ENCODE data around the gene C1orf232. TPM values are rescaled to one million over a fixed set of nuclear protein-coding genes. Genes with fewer than 3 reads are reported as not detected.

C1orf232 gene
- total RNA-seq, 1 experiment from 2014 or later, result not detected

- H3K4ac ChIP-seq (ENCODE audit: low read depth, low read length), result no peak overlapping the region
Observed at GRCh38 chr1:26215246-26215645, 46.5 kb upstream of the C1orf232 start.

More at GRCh38 chr1:26215246-26215645, 46.5 kb upstream of the C1orf232 start:
- Histone ChIP-seq H4K20me1 (ENCODE audit: control insufficient read depth, insufficient read depth, insufficient read length) (no peaks in the 10 kb centered on the region), H3K79me2 (ENCODE audit: insufficient read depth, low read length) (no peaks in the 10 kb centered on the region), H3K56ac (ENCODE audit: insufficient read length, low read depth, low read length) (no peak overlapping the region), H3K9me3 (ENCODE audit: control insufficient read depth, low read depth, low read length) (no peaks in the 10 kb centered on the region), H3K23ac (ENCODE audit: insufficient read length, low read depth, low read length) (no peak overlapping the region), H2BK120ac (ENCODE audit: low read depth, low read length, poor library complexity, severe bottlenecking) (no peak overlapping the region), H2BK12ac (ENCODE audit: insufficient read length, low read depth, low read length) (no peak overlapping the region), H3K27me3 (ENCODE audit: insufficient read depth, low read length) (no peaks in the 10 kb centered on the region), H3K79me1 (ENCODE audit: insufficient read depth, low read depth, low read length, poor library complexity, severe bottlenecking) (no peaks in the 10 kb centered on the region), H2AK5ac (ENCODE audit: insufficient read length, low read length) (no peak overlapping the region), H3K14ac (ENCODE audit: insufficient read depth, low read length) (no peak overlapping the region), H2AFZ (ENCODE audit: low read length) (no peak overlapping the region), H3K27ac (ENCODE audit: insufficient read length, low read depth, low read length) (no peak overlapping the region), H3K23me2 (ENCODE audit: insufficient read length, low read depth, low read length, poor library complexity, severe bottlenecking) (no peaks in the 10 kb centered on the region), H2BK15ac (ENCODE audit: low read depth, low read length) (no peak overlapping the region), H4K91ac (ENCODE audit: insufficient read length, low read depth, low read length) (no peak overlapping the region), H3K4me2 (ENCODE audit: insufficient read depth, insufficient read length, low read length) (no peak overlapping the region), H2BK20ac (ENCODE audit: low read depth, low read length, poor library complexity, severe bottlenecking) (no peak overlapping the region), H2BK5ac (ENCODE audit: insufficient read length, low read length) (no peak overlapping the region), H3K18ac (ENCODE audit: insufficient read length, low read depth, low read length) (no peak overlapping the region), H3T11ph (ENCODE audit: low read length) (no peak overlapping the region), H3K4me1 (ENCODE audit: insufficient read depth, low read length) (no peaks in the 10 kb centered on the region), H3K9ac (ENCODE audit: extremely low read depth, insufficient read length, low read length) (no peak overlapping the region), H4K5ac (ENCODE audit: insufficient read length, low read depth, low read length) (no peak overlapping the region), H4K8ac (replicated peaks; ENCODE audit: insufficient read length, low read depth, low read length) (no peak overlapping the region)
- TF ChIP-seq CTCF (conservative IDR thresholded peaks at IDR 0.05), result no peak
- Mint-ChIP-seq H3K27me3 (ENCODE audit: low read depth) (no peaks in the 10 kb centered on the region; the same call in none of the 2 replicates), H3K9me3 (no peaks in the 10 kb centered on the region), H3K36me3 (ENCODE audit: insufficient read depth in 1 of 3, low read depth in 3 of 3) (no peaks in the 10 kb centered on the region), H3K4me1 (peaks cover 9 to 11% of the 10 kb centered on the region in 2 experiments), H3K27ac (no peak overlapping the region), H3K4me3 (no peak overlapping the region)
- no peak for DNase-seq
- WGBS (ENCODE audit: extremely low coverage, insufficient read length, low lambda C conversion rate), result no CpG with 5 or more reads among the region's 3 CpGs

Data from H9 (cell line).